ENCODE measurements around the gene ARHGAP5. TPM values are rescaled to one million over a fixed set of nuclear protein-coding genes. Genes with fewer than 3 reads are reported as not detected.

The ARHGAP5 gene
- total RNA-seq, 1 donor from 2014 or later, result 97.9 TPM

DNA sequence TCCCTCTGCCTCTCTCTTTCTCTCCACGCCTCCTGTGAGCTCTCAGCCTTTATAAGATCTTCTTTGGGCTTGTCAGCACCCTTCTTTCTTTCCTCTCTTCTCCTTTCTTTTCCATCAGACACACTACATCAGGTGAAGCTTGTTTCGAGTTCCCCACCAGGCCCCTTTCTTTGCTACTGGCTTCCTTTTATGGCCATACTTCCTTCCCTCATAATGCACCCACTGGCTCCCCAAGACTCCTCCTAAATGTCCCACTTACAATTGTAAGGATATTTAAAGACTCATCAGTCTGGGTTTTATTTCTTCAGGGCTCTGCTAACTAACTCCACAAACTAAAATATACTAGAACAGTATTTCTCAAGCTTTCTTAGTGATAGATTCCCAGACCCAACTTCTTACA lies 129.4 kb downstream of the ARHGAP5 start:
- no peak for DNase-seq
- Histone ChIP-seq H3K4me1 (peaks cover 19% of the 10 kb centered on the region), H3K4me3 (no peak overlapping the region), H3K36me3 (no peaks in the 10 kb centered on the region), H3K9me3 (no peaks in the 10 kb centered on the region), H3K27me3 (ENCODE audit: low read depth) (no peaks in the 10 kb centered on the region), H3K27ac (no peak overlapping the region)
- ATAC-seq, result no peak
- intact Hi-C loops (cut with DNase I), result no loop called here
- TF ChIP-seq, protein P1, sequence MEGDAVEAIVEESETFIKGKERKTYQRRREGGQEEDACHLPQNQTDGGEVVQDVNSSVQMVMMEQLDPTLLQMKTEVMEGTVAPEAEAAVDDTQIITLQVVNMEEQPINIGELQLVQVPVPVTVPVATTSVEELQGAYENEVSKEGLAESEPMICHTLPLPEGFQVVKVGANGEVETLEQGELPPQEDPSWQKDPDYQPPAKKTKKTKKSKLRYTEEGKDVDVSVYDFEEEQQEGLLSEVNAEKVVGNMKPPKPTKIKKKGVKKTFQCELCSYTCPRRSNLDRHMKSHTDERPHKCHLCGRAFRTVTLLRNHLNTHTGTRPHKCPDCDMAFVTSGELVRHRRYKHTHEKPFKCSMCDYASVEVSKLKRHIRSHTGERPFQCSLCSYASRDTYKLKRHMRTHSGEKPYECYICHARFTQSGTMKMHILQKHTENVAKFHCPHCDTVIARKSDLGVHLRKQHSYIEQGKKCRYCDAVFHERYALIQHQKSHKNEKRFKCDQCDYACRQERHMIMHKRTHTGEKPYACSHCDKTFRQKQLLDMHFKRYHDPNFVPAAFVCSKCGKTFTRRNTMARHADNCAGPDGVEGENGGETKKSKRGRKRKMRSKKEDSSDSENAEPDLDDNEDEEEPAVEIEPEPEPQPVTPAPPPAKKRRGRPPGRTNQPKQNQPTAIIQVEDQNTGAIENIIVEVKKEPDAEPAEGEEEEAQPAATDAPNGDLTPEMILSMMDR (IDR thresholded peaks at IDR 0.05), result no peak

GRCh38 chr14:32208490-32208889 lies 131.4 kb downstream of the ARHGAP5 start:
- H3K4me1 ChIP-seq, result peaks cover 6% of the 10 kb centered on the region
- H3K4me3 ChIP-seq, result no peak overlapping the region
- DNase-seq (no peak), ATAC-seq (no peak)
- H3K9me3 ChIP-seq, result no peaks in the 10 kb centered on the region
- H3K36me3 ChIP-seq, result no peaks in the 10 kb centered on the region
- no peaks in the 10 kb centered on the region for H3K27me3 ChIP-seq (ENCODE audit: low read depth)
- intact Hi-C loops (cut with DNase I), result no loop called here
- no peak overlapping the region for H3K27ac ChIP-seq
- TF ChIP-seq, protein P1 (IDR thresholded peaks at IDR 0.05), result no peak

Other genes starting within 250 kb of the ARHGAP5 start
- not detected for gene RNU6-7, start 124.7 kb downstream of the ARHGAP5 start, total RNA-seq
- not detected for gene RNU6-8, start 126.0 kb downstream of the ARHGAP5 start, total RNA-seq

All from lower lobe of right lung (tissue), 2 donors.